Measurements from ENCODE around the gene SPNS3. TPM values are rescaled to one million over a fixed set of nuclear protein-coding genes. Genes with fewer than 3 reads are reported as not detected.

SPNS3 gene
- total and polyA plus RNA-seq, 2 of the 8 experiments (the other 6 are each of a cell fraction or from before 2014, with no cell fraction given): not detected

GRCh38 chr17:4518901-4519300 is 85.2 kb downstream of the SPNS3 start (continued):
- TF ChIP-seq CEBPB (IDR thresholded peaks at IDR 0.05; ENCODE audit: low read depth, low read length): no peak
